ENCODE results near the gene EDC4.
A peak's percentile ranks its signal among the peaks of the same experiment; 100 is the strongest.

The EDC4 gene

GRCh38 chr16:67871256-67871655, 1.6 kb upstream of the EDC4 start:
- H3K27ac ChIP-seq, result peak overlapping the region; percentile 60; the same call in 1 of the 2 replicates
- no peaks in the 10 kb centered on the region for H4K20me1 ChIP-seq (ENCODE audit: insufficient read depth)
- no peak overlapping the region for H2AFZ ChIP-seq (ENCODE audit: low read depth)
- no peaks in the 10 kb centered on the region for H3K27me3 ChIP-seq (ENCODE audit: insufficient read depth, low read depth)
- H3K4me2 ChIP-seq, result no peak overlapping the region
- no peak for TF ChIP-seq CTCF (conservative IDR thresholded peaks at IDR 0.05; ENCODE audit: low read depth, low read length)
- H3K4me1 ChIP-seq (ENCODE audit: low read depth, poor library complexity, severe bottlenecking), result peaks cover 51% of the 10 kb centered on the region
- peaks cover 4% of the 10 kb centered on the region; the same call in 1 of the 2 replicates for H3K36me3 ChIP-seq (ENCODE audit: insufficient read depth)
- H3K4me3 ChIP-seq (IDR thresholded peaks at IDR 0.05; ENCODE audit: insufficient read depth, low read depth, low read length), result no peak overlapping the region
- peaks cover 30% of the 10 kb centered on the region for H3K79me2 ChIP-seq (ENCODE audit: insufficient read depth, low read depth)
- H3K9ac ChIP-seq, result no peak overlapping the region

- peak overlapping the region; percentile 60 for H3K27ac ChIP-seq
- H3K4me1 ChIP-seq (ENCODE audit: low read depth, poor library complexity, severe bottlenecking), result peaks cover 51% of the 10 kb centered on the region
- no peak overlapping the region for H3K4me3 ChIP-seq (IDR thresholded peaks at IDR 0.05; ENCODE audit: insufficient read depth, low read depth, low read length)
- peak overlapping the region; percentile 70 for H2AFZ ChIP-seq (ENCODE audit: low read depth)
- H3K9ac ChIP-seq, result peak overlapping the region; percentile 86; the same call in 1 of the 2 replicates
- H4K20me1 ChIP-seq (ENCODE audit: insufficient read depth), result no peaks in the 10 kb centered on the region
- H3K27me3 ChIP-seq (ENCODE audit: insufficient read depth, low read depth), result no peaks in the 10 kb centered on the region
- H3K36me3 ChIP-seq (ENCODE audit: insufficient read depth), result peaks cover 2% of the 10 kb centered on the region; the same call in 1 of the 2 replicates
- H3K79me2 ChIP-seq (ENCODE audit: insufficient read depth, low read depth), result peaks cover 30% of the 10 kb centered on the region
- H3K4me2 ChIP-seq, result peak overlapping the region; percentile 89
- no peak for TF ChIP-seq CTCF (conservative IDR thresholded peaks at IDR 0.05; ENCODE audit: low read depth, low read length)
These were observed 671 bp upstream of the EDC4 start for GRCh38 chr16:67872131-67872630.

GRCh38 chr16:67873435-67874370, 851 bp downstream of the EDC4 start:
- Histone ChIP-seq H2AFZ (ENCODE audit: low read depth) (peak overlapping the region; percentile 70), H4K20me1 (ENCODE audit: insufficient read depth) (no peaks in the 10 kb centered on the region), H3K36me3 (ENCODE audit: insufficient read depth) (peaks cover 9% of the 10 kb centered on the region; the same call in 1 of the 2 replicates), H3K27me3 (ENCODE audit: insufficient read depth, low read depth) (no peaks in the 10 kb centered on the region), H3K79me2 (ENCODE audit: insufficient read depth, low read depth) (peaks cover 30% of the 10 kb centered on the region), H3K4me1 (ENCODE audit: low read depth, poor library complexity, severe bottlenecking) (peaks cover 51% of the 10 kb centered on the region), H3K27ac (peak overlapping the region; percentile 60), H3K4me3 (IDR thresholded peaks at IDR 0.05; ENCODE audit: insufficient read depth, low read depth, low read length) (peak overlapping the region; percentile 51), H3K4me2 (peak overlapping the region; percentile 89), H3K9ac (peak overlapping the region; percentile 86)
- TF ChIP-seq CTCF (conservative IDR thresholded peaks at IDR 0.05; ENCODE audit: low read depth, low read length), result no peak

- Histone ChIP-seq H3K4me2 (peak overlapping the region; percentile 89), H3K36me3 (ENCODE audit: insufficient read depth) (peaks cover 14% of the 10 kb centered on the region; the same call in 1 of the 2 replicates), H3K4me1 (ENCODE audit: low read depth, poor library complexity, severe bottlenecking) (peaks cover 51% of the 10 kb centered on the region), H3K27me3 (ENCODE audit: insufficient read depth, low read depth) (no peaks in the 10 kb centered on the region), H3K9ac (no peak overlapping the region), H3K79me2 (ENCODE audit: insufficient read depth, low read depth) (peaks cover 30% of the 10 kb centered on the region), H2AFZ (ENCODE audit: low read depth) (no peak overlapping the region), H3K4me3 (IDR thresholded peaks at IDR 0.05; ENCODE audit: insufficient read depth, low read depth, low read length) (no peak overlapping the region), H4K20me1 (ENCODE audit: insufficient read depth) (no peaks in the 10 kb centered on the region), H3K27ac (no peak overlapping the region)
- TF ChIP-seq CTCF (conservative IDR thresholded peaks at IDR 0.05; ENCODE audit: low read depth, low read length), result no peak
These were observed 1.5 kb downstream of the EDC4 start for GRCh38 chr16:67874372-67874771.
